ENCODE data around the gene SYDE1. TPM values are rescaled to one million over a fixed set of nuclear protein-coding genes. Genes with fewer than 3 reads are reported as not detected.

The SYDE1 gene
- total RNA-seq, 1 donor from 2014 or later = 23.7 TPM

GRCh38 chr19:15122331-15123030 is 15.3 kb downstream of the SYDE1 start:
- no peaks in the 10 kb centered on the region for H3K27me3 Mint-ChIP-seq
- no peak overlapping the region for H3K4me3 Mint-ChIP-seq
- DNase-seq (ENCODE audit: extremely low spot score, unreplicated experiment) = no peak
- no peak overlapping the region for H3K27ac Mint-ChIP-seq
- H3K4me1 Mint-ChIP-seq (ENCODE audit: unreplicated experiment) = peaks cover 16% of the 10 kb centered on the region
- no peak for TF ChIP-seq CTCF (conservative IDR thresholded peaks at IDR 0.05)
- H3K9me3 Mint-ChIP-seq = no peaks in the 10 kb centered on the region
- H3K36me3 Mint-ChIP-seq = peaks cover 19% of the 10 kb centered on the region

GRCh38 chr19:15123031-15123890 is 16.1 kb downstream of the SYDE1 start:
- Mint-ChIP-seq H3K27me3 (no peaks in the 10 kb centered on the region), H3K4me1 (ENCODE audit: unreplicated experiment) (peaks cover 16% of the 10 kb centered on the region), H3K27ac (peak overlapping the region; percentile 99), H3K36me3 (peaks cover 12% of the 10 kb centered on the region), H3K9me3 (no peaks in the 10 kb centered on the region), H3K4me3 (peak overlapping the region; percentile 100)
- DNase-seq (ENCODE audit: extremely low spot score, unreplicated experiment) = no peak
- no peak for TF ChIP-seq CTCF (conservative IDR thresholded peaks at IDR 0.05)

- Mint-ChIP-seq H3K9me3 (no peaks in the 10 kb centered on the region), H3K4me1 (ENCODE audit: unreplicated experiment) (peaks cover 16% of the 10 kb centered on the region), H3K27ac (peak overlapping the region; percentile 99), H3K4me3 (peak overlapping the region; percentile 100), H3K27me3 (no peaks in the 10 kb centered on the region), H3K36me3 (peaks cover 5% of the 10 kb centered on the region)
- no peak for TF ChIP-seq CTCF (conservative IDR thresholded peaks at IDR 0.05)
- DNase-seq (ENCODE audit: extremely low spot score, unreplicated experiment) = no peak
Measured at GRCh38 chr19:15123900-15124299, 16.7 kb downstream of the SYDE1 start.

- no peak for DNase-seq (ENCODE audit: extremely low spot score, unreplicated experiment)
- Mint-ChIP-seq H3K4me1 (ENCODE audit: unreplicated experiment) (peaks cover 16% of the 10 kb centered on the region), H3K36me3 (peaks cover 5% of the 10 kb centered on the region), H3K4me3 (peak overlapping the region; percentile 100), H3K9me3 (no peaks in the 10 kb centered on the region), H3K27me3 (no peaks in the 10 kb centered on the region), H3K27ac (peak overlapping the region; percentile 99)
- no peak for TF ChIP-seq CTCF (conservative IDR thresholded peaks at IDR 0.05)
Measured at GRCh38 chr19:15124572-15125231, 17.5 kb downstream of the SYDE1 start.

- Mint-ChIP-seq H3K27ac (peak overlapping the region; percentile 99), H3K4me3 (peak overlapping the region; percentile 100), H3K9me3 (no peaks in the 10 kb centered on the region), H3K27me3 (no peaks in the 10 kb centered on the region), H3K4me1 (ENCODE audit: unreplicated experiment) (peaks cover 16% of the 10 kb centered on the region), H3K36me3 (peaks cover 5% of the 10 kb centered on the region)
- TF ChIP-seq CTCF (conservative IDR thresholded peaks at IDR 0.05) = peak; percentile 30
- DNase-seq (ENCODE audit: extremely low spot score, unreplicated experiment) = peak; percentile 99
Measured at GRCh38 chr19:15125232-15126067, 18.2 kb downstream of the SYDE1 start.

All from type B pancreatic cell (in vitro differentiated cells).